A549 (cell line): ENCODE data around the gene PTPRE. TPM values are rescaled to one million over a fixed set of nuclear protein-coding genes. Genes with fewer than 3 reads are reported as not detected.

Experiments
- ATAC-seq, 2 experiments: fragments of 200-7000 bp in 1 of 2; fragments of >200 bp in 1 of 2; cut with Nextera tagmentation in 1 of 2; cut with Tn5 transposase in 1 of 2; 3 replicates each; pipeline versions ENCODE4 v1.8.0 to v1.9.1; 2018 to 2020; ENCODE audit warnings: mild to moderate bottlenecking in 1 of 2, moderate library complexity in 1 of 2
- CTCF ChIA-PET: fragments of 300-600 bp; sonication (Branson Sonifier 250); formaldehyde crosslinking; extraction: SDS; loops from one replicate; lab custom pipeline; 2021; ENCODE audit warnings: antibody characterized with exemption, inconsistent platforms; lab: Yijun Ruan, JAX
- POLR2A ChIA-PET: fragments of 350-600 bp; formaldehyde crosslinking; extraction: SDS; loops from one replicate; lab custom pipeline; 2021; ENCODE audit warnings: antibody characterized with exemption, inconsistent platforms; lab: Yijun Ruan, JAX
- DNase-seq, 2 experiments: peaks; one replicate each; pipeline versions ENCODE4 v3.0.0 to v3.0.0-alpha.2; 2011 to 2016; ENCODE audit warnings: low read depth in 1 of 2, low spot score in 1 of 2
- FAIRE-seq: peaks from 2 replicates; lab custom pipeline; 2011; peaks lifted over from hg19 to GRCh38; lab: Jason Lieb, UNC
- H3K27ac ChIP-seq, 2 experiments: fragments of >200 bp; sonication (Bioruptor Twin); formaldehyde crosslinking; 3 replicates each; pipeline ENCODE4 v1.5.1; 2016 to 2017
- H3K4me1 ChIP-seq: fragments of >200 bp; sonication (Bioruptor Twin); formaldehyde crosslinking; 3 replicates; pipeline ENCODE4 v1.6.1; 2016
- H3K4me2 ChIP-seq: fragments of >200 bp; sonication (Bioruptor Twin); formaldehyde crosslinking; 3 replicates; pipeline ENCODE4 v1.6.1; 2016
- H3K4me3 ChIP-seq: fragments of >200 bp; sonication (Bioruptor Twin); formaldehyde crosslinking; 3 replicates; pipeline ENCODE4 v1.5.1; 2016
- H3K9me3 ChIP-seq: fragments of >200 bp; sonication (Bioruptor Twin); formaldehyde crosslinking; 3 replicates; pipeline ENCODE4 v1.6.1; 2016
- CBX2 ChIP-seq: fragments of 200-600 bp; sonication (generic); IDR thresholded peaks from 2 replicates; pipeline ENCODE4 v1.6.1; 2016; ENCODE audit warnings: low read depth, mild to moderate bottlenecking, borderline replicate concordance
- FOSB ChIP-seq: fragments of 250-450 bp; sonication (Bioruptor Pico); IDR thresholded peaks from 2 replicates; pipeline ENCODE4 v1.5.0; 2020; ENCODE audit warnings: mild to moderate bottlenecking, moderate library complexity
- FOXS1 ChIP-seq: fragments of 250-450 bp; sonication (Bioruptor Pico); IDR thresholded peaks from 2 replicates; pipeline ENCODE4 v1.5.0; 2020; ENCODE audit warnings: mild to moderate bottlenecking, moderate library complexity
- JUNB ChIP-seq: fragments of >200 bp; sonication (Bioruptor Twin); formaldehyde crosslinking; IDR thresholded peaks from 2 replicates; pipeline ENCODE4 v1.6.1; 2016
- KDM5A ChIP-seq: fragments of 200-600 bp; sonication (generic); IDR thresholded peaks from 2 replicates; pipeline ENCODE4 v1.6.1; 2016; ENCODE audit warnings: antibody characterized with exemption, mild to moderate bottlenecking
- MYC ChIP-seq: IDR thresholded peaks from 2 replicates; pipeline ENCODE4 v1.6.1; 2012; ENCODE audit warnings: mild to moderate bottlenecking, inconsistent platforms, low read length, improper control_type of control experiment, borderline replicate concordance
- NFE2L2 ChIP-seq: fragments of 150-350 bp; conservative IDR thresholded peaks from 2 replicates; pipeline ENCODE4 v1.6.1; 2014; ENCODE audit warnings: low read length
- RFX5 ChIP-seq: fragments of 450-650 bp; IDR thresholded peaks from 2 replicates; pipeline ENCODE4 v1.7.1; 2014; ENCODE audit warnings: antibody characterized with exemption, mild to moderate bottlenecking, moderate library complexity
- RNF2 ChIP-seq: fragments of 200-600 bp; sonication (generic); IDR thresholded peaks from 2 replicates; pipeline ENCODE4 v1.6.1; 2016; ENCODE audit warnings: low read depth, mild to moderate bottlenecking, antibody characterized with exemption, moderate library complexity, borderline replicate concordance
- SMC3 ChIP-seq: fragments of >200 bp; sonication (Bioruptor Twin); formaldehyde crosslinking; IDR thresholded peaks from 3 replicates; pipeline ENCODE4 v1.6.1; 2018; ENCODE audit warnings: inconsistent platforms
- TP53 ChIP-seq: fragments of 250-450 bp; sonication (Bioruptor Pico); IDR thresholded peaks from 2 replicates; pipeline ENCODE4 v1.5.0; 2021; ENCODE audit warnings: mild to moderate bottlenecking, moderate library complexity
- ZNF302 ChIP-seq: fragments of 250-450 bp; sonication (Bioruptor Pico); IDR thresholded peaks from 2 replicates; pipeline ENCODE4 v1.9.0; 2021; ENCODE audit warnings: inconsistent platforms, mild to moderate bottlenecking, moderate library complexity
- ZSCAN20 ChIP-seq: fragments of 250-450 bp; sonication (Bioruptor Pico); IDR thresholded peaks from 2 replicates; pipeline ENCODE4 v1.8.0; 2022; ENCODE audit warnings: mild to moderate bottlenecking, moderate library complexity
- WGBS: methylation state at CpG from one replicate; pipeline ENCODE4 v1.1.6; 2017; ENCODE audit errors: missing lambda C conversion rate; 5-methylcytosine and 5-hydroxymethylcytosine counted together
- polyA plus RNA-seq, 4 experiments: library from polyadenylated mRNA; depleted of rRNA in 3 of 4; stranded (reverse); fragments of >200 nt; fragmentation: RNase III in 1 of 4; extraction: RNeasy Plus Mini Kit Qiagen cat#74134 plus additional on column Dnase treatment in 1 of 4; gene quantifications; 2 replicates in 3 of 4; 3 replicates in 1 of 4; pipeline ENCODE4 v1.2.3, GENCODE V29; 2011 to 2017
- TF ChIP-seq, protein P1 (sequence below): fragments of >200 bp; sonication (Bioruptor Twin); formaldehyde crosslinking; IDR thresholded peaks from 2 replicates; pipeline ENCODE4 v1.6.1; 2016
- TF ChIP-seq, protein P2 (sequence below): fragments of >200 bp; sonication (Bioruptor Twin); formaldehyde crosslinking; IDR thresholded peaks from 3 replicates; pipeline ENCODE4 v1.6.1; 2016
- TF ChIP-seq, protein P3 (sequence below): fragments of 250-450 bp; sonication (Bioruptor Pico); IDR thresholded peaks from 2 replicates; pipeline ENCODE4 v1.5.0; 2020; ENCODE audit warnings: low read depth, mild to moderate bottlenecking, moderate library complexity
- TF ChIP-seq, protein P4 (sequence below): fragments of 200-600 bp; sonication (generic); IDR thresholded peaks from 2 replicates; pipeline ENCODE4 v1.6.1; 2016; ENCODE audit warnings: antibody characterized with exemption, mild to moderate bottlenecking, moderate library complexity
- TF ChIP-seq, protein P5 (sequence below): fragments of 150-350 bp; IDR thresholded peaks from 2 replicates; pipeline ENCODE4 v1.6.1; 2014; ENCODE audit warnings: low read depth, mild to moderate bottlenecking, low read length
- TF ChIP-seq, protein P6 (sequence below): IDR thresholded peaks from 2 replicates; pipeline ENCODE4 v1.6.1; 2012

PTPRE gene
- polyA plus RNA-seq, 2 of the 4 experiments (the other 2 are of a cell fraction), result 0.31 to 1.5 TPM

DNA sequence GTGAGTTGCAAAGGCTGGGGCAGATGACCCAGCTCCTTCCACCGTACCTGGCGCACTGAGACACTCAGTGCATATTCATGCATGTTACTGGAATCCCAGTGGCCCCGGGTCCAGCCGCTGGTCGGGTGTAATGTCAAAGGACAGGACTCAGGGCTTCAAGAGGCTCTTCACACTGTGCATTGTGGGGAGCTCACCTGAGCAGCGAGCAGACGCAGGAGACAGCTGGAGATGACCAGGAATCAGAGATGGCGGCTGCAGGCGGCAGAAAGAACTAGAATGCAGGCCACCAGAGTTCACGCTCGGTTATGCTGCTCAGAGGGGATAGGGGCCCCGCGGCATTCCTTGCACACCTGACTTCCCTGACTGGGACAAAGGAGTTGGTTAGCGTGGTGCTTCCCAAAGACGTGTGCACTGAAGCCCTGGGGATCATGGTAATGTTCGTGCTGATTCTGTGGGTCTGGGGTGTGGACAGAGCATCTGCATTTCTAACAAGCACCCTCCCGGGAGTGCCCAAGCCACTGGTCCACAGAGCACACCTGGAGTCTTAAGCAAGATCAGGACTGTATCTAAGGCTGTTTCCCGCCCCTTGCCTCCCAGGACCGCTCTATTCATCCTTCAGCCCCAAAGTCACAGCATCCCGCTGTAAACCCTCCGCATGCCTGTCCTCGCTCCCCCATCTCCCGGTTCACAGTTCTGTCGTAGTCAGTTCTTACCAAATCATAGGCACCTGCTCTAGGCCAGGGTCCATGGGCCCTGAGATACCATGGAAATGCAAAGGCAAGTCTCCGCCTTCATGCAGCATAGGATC is 148.4 kb downstream of the PTPRE start:
- TF ChIP-seq, protein P1, sequence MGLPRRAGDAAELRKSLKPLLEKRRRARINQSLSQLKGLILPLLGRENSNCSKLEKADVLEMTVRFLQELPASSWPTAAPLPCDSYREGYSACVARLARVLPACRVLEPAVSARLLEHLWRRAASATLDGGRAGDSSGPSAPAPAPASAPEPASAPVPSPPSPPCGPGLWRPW, result no peak
- TF ChIP-seq FOSB (CRISPR knock-in tag) (no peak), CBX2 (no peak), ZNF302 (CRISPR knock-in tag) (no peak), SMC3 (no peak), JUNB (no peak), RFX5 (no peak), RNF2 (no peak), KDM5A (no peak), FOXS1 (CRISPR knock-in tag) (no peak), NFE2L2 (no peak), MYC (no peak), ZSCAN20 (CRISPR knock-in tag) (no peak), TP53 (CRISPR knock-in tag) (no peak)
- TF ChIP-seq, protein P2, sequence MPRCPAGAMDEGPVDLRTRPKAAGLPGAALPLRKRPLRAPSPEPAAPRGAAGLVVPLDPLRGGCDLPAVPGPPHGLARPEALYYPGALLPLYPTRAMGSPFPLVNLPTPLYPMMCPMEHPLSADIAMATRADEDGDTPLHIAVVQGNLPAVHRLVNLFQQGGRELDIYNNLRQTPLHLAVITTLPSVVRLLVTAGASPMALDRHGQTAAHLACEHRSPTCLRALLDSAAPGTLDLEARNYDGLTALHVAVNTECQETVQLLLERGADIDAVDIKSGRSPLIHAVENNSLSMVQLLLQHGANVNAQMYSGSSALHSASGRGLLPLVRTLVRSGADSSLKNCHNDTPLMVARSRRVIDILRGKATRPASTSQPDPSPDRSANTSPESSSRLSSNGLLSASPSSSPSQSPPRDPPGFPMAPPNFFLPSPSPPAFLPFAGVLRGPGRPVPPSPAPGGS, result no peak
- TF ChIP-seq, protein P3, sequence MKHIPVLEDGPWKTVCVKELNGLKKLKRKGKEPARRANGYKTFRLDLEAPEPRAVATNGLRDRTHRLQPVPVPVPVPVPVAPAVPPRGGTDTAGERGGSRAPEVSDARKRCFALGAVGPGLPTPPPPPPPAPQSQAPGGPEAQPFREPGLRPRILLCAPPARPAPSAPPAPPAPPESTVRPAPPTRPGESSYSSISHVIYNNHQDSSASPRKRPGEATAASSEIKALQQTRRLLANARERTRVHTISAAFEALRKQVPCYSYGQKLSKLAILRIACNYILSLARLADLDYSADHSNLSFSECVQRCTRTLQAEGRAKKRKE (CRISPR knock-in tag), result no peak
- TF ChIP-seq, protein P4, sequence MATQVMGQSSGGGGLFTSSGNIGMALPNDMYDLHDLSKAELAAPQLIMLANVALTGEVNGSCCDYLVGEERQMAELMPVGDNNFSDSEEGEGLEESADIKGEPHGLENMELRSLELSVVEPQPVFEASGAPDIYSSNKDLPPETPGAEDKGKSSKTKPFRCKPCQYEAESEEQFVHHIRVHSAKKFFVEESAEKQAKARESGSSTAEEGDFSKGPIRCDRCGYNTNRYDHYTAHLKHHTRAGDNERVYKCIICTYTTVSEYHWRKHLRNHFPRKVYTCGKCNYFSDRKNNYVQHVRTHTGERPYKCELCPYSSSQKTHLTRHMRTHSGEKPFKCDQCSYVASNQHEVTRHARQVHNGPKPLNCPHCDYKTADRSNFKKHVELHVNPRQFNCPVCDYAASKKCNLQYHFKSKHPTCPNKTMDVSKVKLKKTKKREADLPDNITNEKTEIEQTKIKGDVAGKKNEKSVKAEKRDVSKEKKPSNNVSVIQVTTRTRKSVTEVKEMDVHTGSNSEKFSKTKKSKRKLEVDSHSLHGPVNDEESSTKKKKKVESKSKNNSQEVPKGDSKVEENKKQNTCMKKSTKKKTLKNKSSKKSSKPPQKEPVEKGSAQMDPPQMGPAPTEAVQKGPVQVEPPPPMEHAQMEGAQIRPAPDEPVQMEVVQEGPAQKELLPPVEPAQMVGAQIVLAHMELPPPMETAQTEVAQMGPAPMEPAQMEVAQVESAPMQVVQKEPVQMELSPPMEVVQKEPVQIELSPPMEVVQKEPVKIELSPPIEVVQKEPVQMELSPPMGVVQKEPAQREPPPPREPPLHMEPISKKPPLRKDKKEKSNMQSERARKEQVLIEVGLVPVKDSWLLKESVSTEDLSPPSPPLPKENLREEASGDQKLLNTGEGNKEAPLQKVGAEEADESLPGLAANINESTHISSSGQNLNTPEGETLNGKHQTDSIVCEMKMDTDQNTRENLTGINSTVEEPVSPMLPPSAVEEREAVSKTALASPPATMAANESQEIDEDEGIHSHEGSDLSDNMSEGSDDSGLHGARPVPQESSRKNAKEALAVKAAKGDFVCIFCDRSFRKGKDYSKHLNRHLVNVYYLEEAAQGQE, result no peak
- TF ChIP-seq, protein P5, sequence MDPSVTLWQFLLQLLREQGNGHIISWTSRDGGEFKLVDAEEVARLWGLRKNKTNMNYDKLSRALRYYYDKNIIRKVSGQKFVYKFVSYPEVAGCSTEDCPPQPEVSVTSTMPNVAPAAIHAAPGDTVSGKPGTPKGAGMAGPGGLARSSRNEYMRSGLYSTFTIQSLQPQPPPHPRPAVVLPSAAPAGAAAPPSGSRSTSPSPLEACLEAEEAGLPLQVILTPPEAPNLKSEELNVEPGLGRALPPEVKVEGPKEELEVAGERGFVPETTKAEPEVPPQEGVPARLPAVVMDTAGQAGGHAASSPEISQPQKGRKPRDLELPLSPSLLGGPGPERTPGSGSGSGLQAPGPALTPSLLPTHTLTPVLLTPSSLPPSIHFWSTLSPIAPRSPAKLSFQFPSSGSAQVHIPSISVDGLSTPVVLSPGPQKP, result no peak
- TF ChIP-seq, protein P6, sequence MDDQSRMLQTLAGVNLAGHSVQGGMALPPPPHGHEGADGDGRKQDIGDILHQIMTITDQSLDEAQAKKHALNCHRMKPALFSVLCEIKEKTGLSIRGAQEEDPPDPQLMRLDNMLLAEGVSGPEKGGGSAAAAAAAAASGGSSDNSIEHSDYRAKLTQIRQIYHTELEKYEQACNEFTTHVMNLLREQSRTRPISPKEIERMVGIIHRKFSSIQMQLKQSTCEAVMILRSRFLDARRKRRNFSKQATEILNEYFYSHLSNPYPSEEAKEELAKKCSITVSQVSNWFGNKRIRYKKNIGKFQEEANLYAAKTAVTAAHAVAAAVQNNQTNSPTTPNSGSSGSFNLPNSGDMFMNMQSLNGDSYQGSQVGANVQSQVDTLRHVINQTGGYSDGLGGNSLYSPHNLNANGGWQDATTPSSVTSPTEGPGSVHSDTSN, result no peak
- FAIRE-seq, result no peak
- H3K9me3 ChIP-seq, result no peaks in the 10 kb centered on the region
- no peak overlapping the region for H3K27ac ChIP-seq
- no peak overlapping the region for H3K4me3 ChIP-seq
- 73% methylated on average over 25 of the region's 25 CpGs for WGBS
- CTCF ChIA-PET, result interaction anchor here (0.9 to 6.7 kb wide), 6 partner anchors 10 to 148 kb away, joined by 3 to 38 read pairs (median 4); partner anchors contain the start of gene PTPRE
- H3K4me1 ChIP-seq, result no peaks in the 10 kb centered on the region
- DNase-seq, result no peak
- H3K4me2 ChIP-seq, result no peak overlapping the region
- no peak for ATAC-seq
- POLR2A ChIA-PET, result no interaction called here
